ENCODE results near the gene SH3BP5L. TPM values are rescaled to one million over a fixed set of nuclear protein-coding genes. Genes with fewer than 3 reads are reported as not detected.

The SH3BP5L gene
- total and polyA plus RNA-seq, 2 of the 13 experiments (the other 11 are each of a cell fraction or from before 2014, with no cell fraction given): 10.3 to 14.9 TPM

DNA sequence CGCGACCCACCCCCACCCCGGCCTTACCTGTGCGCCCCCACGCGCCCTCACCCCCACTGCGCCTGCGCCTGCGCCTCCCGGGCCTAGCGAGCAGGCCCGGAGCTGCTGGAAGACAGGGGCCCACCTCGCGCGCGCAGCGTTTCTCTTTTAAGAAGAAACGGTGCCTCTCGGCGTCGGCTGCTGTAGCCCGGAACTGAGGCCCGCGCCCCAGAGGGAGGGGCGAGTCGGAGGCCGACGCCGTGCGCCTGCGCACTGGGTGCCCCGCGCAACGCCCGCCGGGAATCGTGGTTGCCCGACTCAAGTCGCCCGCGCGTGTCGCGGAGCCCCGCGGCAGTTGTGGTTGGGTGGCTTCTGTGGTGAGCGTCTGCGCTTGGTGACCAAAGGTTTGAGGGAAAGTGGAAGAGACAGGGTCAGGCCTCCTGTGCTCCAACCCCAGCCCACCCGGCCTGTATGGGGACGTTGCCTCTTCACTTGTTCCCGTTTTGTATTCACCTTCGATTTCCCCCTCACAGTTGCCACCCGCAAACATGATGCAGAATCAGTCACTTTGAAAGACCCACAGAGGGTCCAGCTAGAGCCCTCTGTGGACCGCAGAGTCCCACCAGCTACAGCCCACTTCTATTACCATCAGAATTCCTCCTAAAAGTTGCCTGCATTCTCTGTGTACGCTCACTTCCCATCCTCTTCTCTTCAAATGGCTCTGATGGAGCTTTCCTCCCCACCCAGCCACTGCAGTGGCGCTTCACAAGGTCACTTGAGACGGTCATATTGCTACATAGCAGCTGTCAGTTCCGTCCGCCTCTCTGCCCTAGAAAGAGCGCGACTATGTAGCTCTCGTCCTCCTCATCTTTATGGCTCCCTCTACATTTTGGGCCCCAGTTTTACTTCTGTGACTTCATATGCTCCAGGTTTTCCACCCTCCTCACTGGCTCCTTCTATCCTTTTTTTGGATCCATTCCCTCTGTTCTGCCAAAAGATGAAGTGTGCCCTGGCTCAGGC lies 33.5 kb upstream of the SH3BP5L start, which contains the start of gene ZNF692 (continued):
- TF ChIP-seq, protein P1, sequence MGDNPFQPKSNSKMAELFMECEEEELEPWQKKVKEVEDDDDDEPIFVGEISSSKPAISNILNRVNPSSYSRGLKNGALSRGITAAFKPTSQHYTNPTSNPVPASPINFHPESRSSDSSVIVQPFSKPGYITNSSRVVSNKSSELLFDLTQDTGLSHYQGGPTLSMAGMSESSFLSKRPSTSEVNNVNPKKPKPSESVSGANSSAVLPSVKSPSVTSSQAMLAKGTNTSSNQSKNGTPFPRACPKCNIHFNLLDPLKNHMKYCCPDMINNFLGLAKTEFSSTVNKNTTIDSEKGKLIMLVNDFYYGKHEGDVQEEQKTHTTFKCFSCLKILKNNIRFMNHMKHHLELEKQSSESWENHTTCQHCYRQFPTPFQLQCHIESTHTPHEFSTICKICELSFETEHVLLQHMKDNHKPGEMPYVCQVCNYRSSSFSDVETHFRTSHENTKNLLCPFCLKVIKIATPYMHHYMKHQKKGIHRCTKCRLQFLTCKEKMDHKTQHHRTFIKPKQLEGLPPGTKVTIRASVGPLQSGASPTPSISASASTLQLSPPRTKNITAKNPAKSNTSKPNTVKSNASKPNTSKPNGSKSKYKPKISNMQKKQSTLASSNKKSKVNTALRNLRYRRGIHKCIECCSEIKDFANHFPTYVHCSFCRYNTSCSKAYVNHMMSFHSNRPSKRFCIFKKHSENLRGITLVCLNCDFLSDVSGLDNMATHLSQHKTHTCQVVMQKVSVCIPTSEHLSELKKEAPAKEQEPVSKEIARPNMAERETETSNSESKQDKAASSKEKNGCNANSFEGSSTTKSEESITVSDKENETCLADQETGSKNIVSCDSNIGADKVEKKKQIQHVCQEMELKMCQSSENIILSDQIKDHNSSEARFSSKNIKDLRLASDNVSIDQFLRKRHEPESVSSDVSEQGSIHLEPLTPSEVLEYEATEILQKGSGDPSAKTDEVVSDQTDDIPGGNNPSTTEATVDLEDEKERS (CRISPR knock-in tag; IDR thresholded peaks at IDR 0.05): peak; percentile 69
- TF ChIP-seq PRPF4 (IDR thresholded peaks at IDR 0.05; ENCODE audit: low read depth, low read length, poor library complexity, severe bottlenecking): no peak
- 0 out of 2 replicates have a peak, but pooled peaks have one; percentile 32 for TF ChIP-seq RELA (CRISPR knock-in tag; IDR thresholded peaks at IDR 0.05)
- TF ChIP-seq REL (CRISPR knock-in tag; conservative IDR thresholded peaks at IDR 0.05): no peak
- no peak for TF ChIP-seq ZNF496 (CRISPR knock-in tag; IDR thresholded peaks at IDR 0.05; ENCODE audit: insufficient replicate concordance)
- no peak for TF ChIP-seq JUND (CRISPR knock-in tag; IDR thresholded peaks at IDR 0.05)
- TF ChIP-seq ZNF431 (CRISPR knock-in tag; IDR thresholded peaks at IDR 0.05; ENCODE audit: borderline replicate concordance, low read depth): no peak
- TF ChIP-seq, protein P2, sequence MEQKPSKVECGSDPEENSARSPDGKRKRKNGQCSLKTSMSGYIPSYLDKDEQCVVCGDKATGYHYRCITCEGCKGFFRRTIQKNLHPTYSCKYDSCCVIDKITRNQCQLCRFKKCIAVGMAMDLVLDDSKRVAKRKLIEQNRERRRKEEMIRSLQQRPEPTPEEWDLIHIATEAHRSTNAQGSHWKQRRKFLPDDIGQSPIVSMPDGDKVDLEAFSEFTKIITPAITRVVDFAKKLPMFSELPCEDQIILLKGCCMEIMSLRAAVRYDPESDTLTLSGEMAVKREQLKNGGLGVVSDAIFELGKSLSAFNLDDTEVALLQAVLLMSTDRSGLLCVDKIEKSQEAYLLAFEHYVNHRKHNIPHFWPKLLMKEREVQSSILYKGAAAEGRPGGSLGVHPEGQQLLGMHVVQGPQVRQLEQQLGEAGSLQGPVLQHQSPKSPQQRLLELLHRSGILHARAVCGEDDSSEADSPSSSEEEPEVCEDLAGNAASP (CRISPR knock-in tag; IDR thresholded peaks at IDR 0.05; ENCODE audit: borderline replicate concordance): no peak; the same call in 1 of the 2 replicates
- 0 out of 2 replicates have a peak, but pooled peaks have one; percentile 20 for TF ChIP-seq ZIK1 (CRISPR knock-in tag; IDR thresholded peaks at IDR 0.05; ENCODE audit: borderline replicate concordance, low read depth)
- TF ChIP-seq ZC3H4 (CRISPR knock-in tag; IDR thresholded peaks at IDR 0.05; ENCODE audit: borderline replicate concordance): no peak; the same call in 1 of the 2 replicates
- TF ChIP-seq AGO2 (optimal IDR thresholded peaks at IDR 0.05; ENCODE audit: low read depth, low read length): no peak
- TF ChIP-seq, protein P3, sequence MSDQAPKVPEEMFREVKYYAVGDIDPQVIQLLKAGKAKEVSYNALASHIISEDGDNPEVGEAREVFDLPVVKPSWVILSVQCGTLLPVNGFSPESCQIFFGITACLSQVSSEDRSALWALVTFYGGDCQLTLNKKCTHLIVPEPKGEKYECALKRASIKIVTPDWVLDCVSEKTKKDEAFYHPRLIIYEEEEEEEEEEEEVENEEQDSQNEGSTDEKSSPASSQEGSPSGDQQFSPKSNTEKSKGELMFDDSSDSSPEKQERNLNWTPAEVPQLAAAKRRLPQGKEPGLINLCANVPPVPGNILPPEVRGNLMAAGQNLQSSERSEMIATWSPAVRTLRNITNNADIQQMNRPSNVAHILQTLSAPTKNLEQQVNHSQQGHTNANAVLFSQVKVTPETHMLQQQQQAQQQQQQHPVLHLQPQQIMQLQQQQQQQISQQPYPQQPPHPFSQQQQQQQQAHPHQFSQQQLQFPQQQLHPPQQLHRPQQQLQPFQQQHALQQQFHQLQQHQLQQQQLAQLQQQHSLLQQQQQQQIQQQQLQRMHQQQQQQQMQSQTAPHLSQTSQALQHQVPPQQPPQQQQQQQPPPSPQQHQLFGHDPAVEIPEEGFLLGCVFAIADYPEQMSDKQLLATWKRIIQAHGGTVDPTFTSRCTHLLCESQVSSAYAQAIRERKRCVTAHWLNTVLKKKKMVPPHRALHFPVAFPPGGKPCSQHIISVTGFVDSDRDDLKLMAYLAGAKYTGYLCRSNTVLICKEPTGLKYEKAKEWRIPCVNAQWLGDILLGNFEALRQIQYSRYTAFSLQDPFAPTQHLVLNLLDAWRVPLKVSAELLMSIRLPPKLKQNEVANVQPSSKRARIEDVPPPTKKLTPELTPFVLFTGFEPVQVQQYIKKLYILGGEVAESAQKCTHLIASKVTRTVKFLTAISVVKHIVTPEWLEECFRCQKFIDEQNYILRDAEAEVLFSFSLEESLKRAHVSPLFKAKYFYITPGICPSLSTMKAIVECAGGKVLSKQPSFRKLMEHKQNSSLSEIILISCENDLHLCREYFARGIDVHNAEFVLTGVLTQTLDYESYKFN (CRISPR knock-in tag; conservative IDR thresholded peaks at IDR 0.05): 0 out of 2 replicates have a peak, but pooled peaks have one; percentile 27
- TF ChIP-seq ZNF207 (IDR thresholded peaks at IDR 0.05; ENCODE audit: borderline replicate concordance): no peak
- no peak for TF ChIP-seq KDM3A (CRISPR knock-in tag; IDR thresholded peaks at IDR 0.05; ENCODE audit: low read depth)
- no peak for TF ChIP-seq ZSCAN30 (CRISPR knock-in tag; IDR thresholded peaks at IDR 0.05)
- peak; percentile 24; the same call in 1 of the 2 replicates for TF ChIP-seq ZNF230 (CRISPR knock-in tag; IDR thresholded peaks at IDR 0.05)
